ENCODE results near the gene MAP2K5.

The MAP2K5 gene

DNA sequence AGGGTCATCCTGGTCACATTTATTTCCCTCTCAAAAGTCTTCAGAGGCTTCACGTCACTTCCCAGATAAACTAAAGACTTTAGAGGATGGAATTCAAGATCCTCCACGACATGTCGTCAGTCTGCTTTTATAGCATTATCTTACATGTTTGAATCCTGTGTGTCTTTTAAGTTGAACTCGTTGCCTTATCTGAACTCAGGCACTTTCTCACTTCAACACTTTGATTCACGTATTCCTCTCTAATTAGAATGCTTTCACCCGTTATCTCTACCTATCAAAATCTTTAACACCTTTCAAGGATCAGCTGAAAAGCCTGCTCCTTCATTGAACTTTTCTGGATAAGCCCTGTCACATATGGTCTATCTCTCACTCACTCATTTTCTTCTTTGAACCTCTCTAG is 97.1 kb downstream of the MAP2K5 start:
- DNase-seq (ENCODE audit: low read depth in 2 of 2) = no peak
- TF ChIP-seq, protein P1, sequence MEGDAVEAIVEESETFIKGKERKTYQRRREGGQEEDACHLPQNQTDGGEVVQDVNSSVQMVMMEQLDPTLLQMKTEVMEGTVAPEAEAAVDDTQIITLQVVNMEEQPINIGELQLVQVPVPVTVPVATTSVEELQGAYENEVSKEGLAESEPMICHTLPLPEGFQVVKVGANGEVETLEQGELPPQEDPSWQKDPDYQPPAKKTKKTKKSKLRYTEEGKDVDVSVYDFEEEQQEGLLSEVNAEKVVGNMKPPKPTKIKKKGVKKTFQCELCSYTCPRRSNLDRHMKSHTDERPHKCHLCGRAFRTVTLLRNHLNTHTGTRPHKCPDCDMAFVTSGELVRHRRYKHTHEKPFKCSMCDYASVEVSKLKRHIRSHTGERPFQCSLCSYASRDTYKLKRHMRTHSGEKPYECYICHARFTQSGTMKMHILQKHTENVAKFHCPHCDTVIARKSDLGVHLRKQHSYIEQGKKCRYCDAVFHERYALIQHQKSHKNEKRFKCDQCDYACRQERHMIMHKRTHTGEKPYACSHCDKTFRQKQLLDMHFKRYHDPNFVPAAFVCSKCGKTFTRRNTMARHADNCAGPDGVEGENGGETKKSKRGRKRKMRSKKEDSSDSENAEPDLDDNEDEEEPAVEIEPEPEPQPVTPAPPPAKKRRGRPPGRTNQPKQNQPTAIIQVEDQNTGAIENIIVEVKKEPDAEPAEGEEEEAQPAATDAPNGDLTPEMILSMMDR (IDR thresholded peaks at IDR 0.05; ENCODE audit: low read depth, low read length) = no peak
- H3K4me3 ChIP-seq (replicated peaks in 1 of 2; ENCODE audit: low read depth in 2 of 2, low read length in 2 of 2) = no peak overlapping the region

DNA sequence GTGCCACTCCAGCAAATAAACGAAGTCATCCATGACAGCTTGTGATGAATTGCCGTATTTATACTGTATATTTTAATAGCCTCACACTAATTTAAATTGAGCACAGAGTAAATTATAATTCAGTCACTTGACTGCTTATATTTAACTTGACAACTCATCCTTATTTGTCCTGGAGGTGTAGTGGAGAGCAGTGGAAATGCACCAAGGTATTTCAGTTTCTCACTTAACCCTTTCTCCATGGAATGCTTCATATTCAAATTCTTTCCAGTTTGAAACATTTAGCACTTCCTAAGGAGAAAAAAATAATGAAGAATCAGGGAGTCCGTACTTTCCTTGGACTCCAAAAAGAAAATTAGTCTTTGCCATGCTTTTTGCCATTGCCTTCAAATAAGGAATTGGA is 99.0 kb downstream of the MAP2K5 start:
- DNase-seq (ENCODE audit: low read depth in 2 of 2) = no peak
- TF ChIP-seq, protein P1 (IDR thresholded peaks at IDR 0.05; ENCODE audit: low read depth, low read length) = no peak
- no peak overlapping the region for H3K4me3 ChIP-seq (replicated peaks in 1 of 2; ENCODE audit: low read depth in 2 of 2, low read length in 2 of 2)

DNA sequence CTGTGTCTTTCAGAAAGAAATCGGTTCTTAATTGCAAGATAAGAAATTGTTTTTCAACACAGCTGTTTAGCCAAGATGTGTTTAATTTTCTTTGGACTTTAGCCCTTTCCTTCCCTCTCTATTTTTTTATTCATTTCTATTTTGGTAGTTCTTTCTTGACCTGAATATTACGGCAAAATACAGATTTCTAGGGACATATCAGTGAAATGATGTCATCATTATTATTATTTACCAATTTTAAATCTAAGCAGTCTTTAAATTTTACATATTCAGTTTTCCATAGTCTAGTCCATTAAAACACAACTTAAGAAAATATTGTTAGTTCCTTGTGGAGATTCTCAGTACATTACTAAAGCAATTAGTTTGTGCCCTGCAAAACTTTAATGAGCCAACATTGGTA is 104.3 kb downstream of the MAP2K5 start:
- TF ChIP-seq, protein P1 (IDR thresholded peaks at IDR 0.05; ENCODE audit: low read depth, low read length) = no peak
- no peak for DNase-seq (ENCODE audit: low read depth in 2 of 2)
- no peak overlapping the region for H3K4me3 ChIP-seq (replicated peaks in 1 of 2; ENCODE audit: low read depth in 2 of 2, low read length in 2 of 2)

DNA sequence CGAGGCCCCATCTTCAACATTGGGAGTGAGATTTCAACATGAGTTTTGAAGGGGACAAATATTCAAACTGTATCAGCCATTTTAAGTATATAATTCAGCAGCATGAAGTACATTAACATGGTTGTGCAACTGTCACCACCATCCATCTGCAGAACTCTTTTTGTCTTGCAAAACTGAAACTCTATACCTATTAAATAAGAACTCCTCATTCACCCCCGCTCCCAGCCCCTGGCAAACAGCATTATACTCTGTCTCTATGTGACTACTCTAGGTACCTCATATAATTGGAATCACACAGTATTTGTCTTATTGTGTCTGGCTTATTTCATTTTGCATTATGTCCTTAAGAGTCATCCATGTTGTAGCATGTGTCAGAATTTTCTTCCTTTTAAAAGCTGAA is 110.1 kb downstream of the MAP2K5 start:
- no peak overlapping the region for H3K4me3 ChIP-seq (replicated peaks in 1 of 2; ENCODE audit: low read depth in 2 of 2, low read length in 2 of 2)
- no peak for DNase-seq (ENCODE audit: low read depth in 2 of 2)
- TF ChIP-seq, protein P1 (IDR thresholded peaks at IDR 0.05; ENCODE audit: low read depth, low read length) = no peak

DNA sequence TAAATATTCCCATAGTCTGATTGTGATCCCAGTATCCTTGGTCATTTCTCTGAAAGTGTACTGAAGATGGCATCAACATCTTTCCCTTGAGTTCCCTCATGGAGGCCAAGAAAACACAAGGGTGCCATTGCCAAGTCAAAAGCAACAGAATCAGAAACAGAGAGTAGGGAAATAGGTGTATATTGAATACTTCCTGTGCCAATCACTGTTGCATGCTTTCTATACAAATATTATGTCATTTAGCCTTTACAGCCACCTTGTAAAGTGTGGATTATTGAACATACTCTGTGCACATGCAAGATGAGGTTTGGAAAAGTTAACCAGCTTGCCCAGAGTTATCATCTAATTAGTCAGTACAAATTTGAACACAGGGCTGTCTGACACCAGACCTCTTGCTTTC is 117.9 kb downstream of the MAP2K5 start:
- H3K4me3 ChIP-seq (replicated peaks in 1 of 2; ENCODE audit: low read depth in 2 of 2, low read length in 2 of 2) = no peak overlapping the region
- no peak for DNase-seq (ENCODE audit: low read depth in 2 of 2)
- TF ChIP-seq, protein P1 (IDR thresholded peaks at IDR 0.05; ENCODE audit: low read depth, low read length) = no peak

DNA sequence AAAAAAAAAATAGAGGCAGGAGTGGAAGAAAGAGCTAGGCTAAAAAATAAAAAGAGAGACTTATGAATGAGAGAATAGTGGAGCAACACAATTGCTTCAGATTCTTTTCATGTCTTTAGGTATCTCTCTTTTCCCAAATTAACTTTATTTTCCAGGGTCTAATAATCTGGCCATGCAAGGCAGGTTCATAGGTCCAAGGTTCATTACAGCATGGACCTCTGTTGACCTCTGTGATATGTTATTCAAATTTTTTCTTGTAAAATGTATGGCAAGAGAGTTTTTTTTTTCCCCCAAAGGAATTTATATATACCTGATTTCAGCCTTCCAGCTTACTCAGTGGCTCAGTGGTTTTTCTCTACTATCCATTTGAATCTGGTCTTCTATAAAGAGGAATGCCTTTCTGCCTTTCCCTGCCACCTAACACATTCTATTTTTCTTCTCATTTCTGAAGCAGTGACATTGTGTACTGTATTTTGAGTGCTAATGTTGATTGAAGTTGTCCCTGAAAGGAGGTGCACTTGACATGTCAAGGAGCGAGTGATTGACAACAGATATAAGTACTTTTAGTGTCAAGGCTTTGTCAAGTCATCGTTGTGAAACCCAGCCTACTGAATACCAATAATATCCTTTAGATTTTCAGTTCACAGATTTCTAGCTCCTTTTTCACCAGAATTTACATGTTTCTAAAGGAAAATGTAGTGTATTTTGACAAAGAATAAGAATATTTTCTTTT is 118.5 kb downstream of the MAP2K5 start:
- no peak for DNase-seq (ENCODE audit: low read depth in 2 of 2)
- no peak overlapping the region for H3K4me3 ChIP-seq (replicated peaks in 1 of 2; ENCODE audit: low read depth in 2 of 2, low read length in 2 of 2)
- TF ChIP-seq, protein P1 (IDR thresholded peaks at IDR 0.05; ENCODE audit: low read depth, low read length) = no peak

Measured in cardiac fibroblast (primary cell).